Common myeloid progenitor, CD34-positive (primary cell): ENCODE measurements around the gene CHRNA4.

Experiments used
- CTCF ChIA-PET: fragments of 350-600 bp; sonication (Branson Sonifier 250); formaldehyde crosslinking; loops from one replicate; lab custom pipeline; 2021; ENCODE audit warnings: antibody characterized with exemption; lab: Charles Lee
- POLR2A ChIA-PET: fragments of 350-600 bp; sonication (Branson Sonifier 250); formaldehyde crosslinking; loops from one replicate; lab custom pipeline; 2021; ENCODE audit warnings: antibody characterized with exemption; lab: Charles Lee
- DNase-seq, 3 donors: peaks; one replicate each; pipeline versions ENCODE4 v3.0.0 to v3.0.0-alpha.2; 2013
- H3K27ac ChIP-seq, 2 experiments: 1 replicate in 1 of 2; 2 replicates in 1 of 2; pipeline ENCODE4 v1.7.0; 2013; ENCODE audit warnings: inconsistent platforms in 2 of 2, low read length in 2 of 2, mild to moderate bottlenecking in 2 of 2, low read depth in 1 of 2, moderate library complexity in 1 of 2; ENCODE audit not compliant: severe bottlenecking in 2 of 2, insufficient read depth in 1 of 2, poor library complexity in 1 of 2
- H3K27me3 ChIP-seq, 5 experiments: replicated peaks in 2 of 5; 1 replicate in 3 of 5; 2 replicates in 2 of 5; pipeline versions ENCODE4 v1.6.1 to v1.7.0; 2013; ENCODE audit warnings: low read length in 4 of 5, mild to moderate bottlenecking in 2 of 5, moderate library complexity in 2 of 5, inconsistent platforms in 1 of 5; ENCODE audit not compliant: insufficient read depth in 5 of 5, control insufficient read depth in 4 of 5
- H3K36me3 ChIP-seq, 4 experiments: 1 replicate in 2 of 4; 2 replicates in 2 of 4; pipeline versions ENCODE4 v1.6.1 to v1.7.0; 2013; ENCODE audit warnings: low read length in 3 of 4, control low read depth in 1 of 4, mild to moderate bottlenecking in 1 of 4; ENCODE audit not compliant: control insufficient read depth in 4 of 4, insufficient read depth in 4 of 4
- H3K4me1 ChIP-seq, 4 experiments: 1 replicate in 3 of 4; 2 replicates in 1 of 4; pipeline versions ENCODE4 v1.6.1 to v1.7.1; 2013; ENCODE audit warnings: low read length in 3 of 4, mild to moderate bottlenecking in 3 of 4, control low read depth in 1 of 4, inconsistent platforms in 1 of 4, moderate library complexity in 1 of 4; ENCODE audit not compliant: control insufficient read depth in 4 of 4, insufficient read depth in 4 of 4; ENCODE audit errors: control extremely low read depth in 1 of 4
- H3K4me3 ChIP-seq, 7 experiments: 1 replicate in 4 of 7; 2 replicates in 3 of 7; pipeline versions ENCODE4 v1.5.1 to v1.7.0; 2013; ENCODE audit warnings: mild to moderate bottlenecking in 7 of 7, low read length in 6 of 7, moderate library complexity in 6 of 7, inconsistent platforms in 2 of 7, low read depth in 2 of 7, control low read depth in 1 of 7; ENCODE audit not compliant: insufficient read depth in 4 of 7, control insufficient read depth in 1 of 7; ENCODE audit errors: extremely low read depth in 1 of 7
- H3K9me3 ChIP-seq, 5 experiments: 1 replicate in 4 of 5; 2 replicates in 1 of 5; pipeline versions ENCODE4 v1.6.1 to v1.7.1; 2013; ENCODE audit warnings: low read length in 4 of 5, mild to moderate bottlenecking in 2 of 5, inconsistent platforms in 1 of 5, low read depth in 1 of 5, moderate library complexity in 1 of 5; ENCODE audit not compliant: control insufficient read depth in 4 of 5, insufficient read depth in 2 of 5; ENCODE audit errors: control extremely low read depth in 1 of 5
- WGBS: methylation state at CpG from one replicate; pipeline ENCODE4 v1.1.5; 2013; ENCODE audit not compliant: insufficient coverage; 5-methylcytosine and 5-hydroxymethylcytosine counted together

Gene CHRNA4

GRCh38 chr20:63351326-63351700 is 9.8 kb downstream of the CHRNA4 start:
- ChIA-PET POLR2A (no interaction called here), CTCF (no interaction called here)
- H3K9me3 ChIP-seq, result peaks cover 0 to 7% (median 0%) of the 10 kb centered on the region in 5 experiments
- no peaks in the 10 kb centered on the region for H3K4me1 ChIP-seq
- H3K27ac ChIP-seq, result no peak overlapping the region
- no peaks in the 10 kb centered on the region for H3K36me3 ChIP-seq
- WGBS, result 84% methylated on average over 12 of the region's 12 CpGs
- no peak for DNase-seq
- H3K27me3 ChIP-seq, result peaks cover 0 to 21% (median 0%) of the 10 kb centered on the region in 5 experiments
- H3K4me3 ChIP-seq, result no peak overlapping the region

- POLR2A ChIA-PET, result no interaction called here
Measured at GRCh38 chr20:63350597-63351325, 10.4 kb downstream of the CHRNA4 start.

DNA sequence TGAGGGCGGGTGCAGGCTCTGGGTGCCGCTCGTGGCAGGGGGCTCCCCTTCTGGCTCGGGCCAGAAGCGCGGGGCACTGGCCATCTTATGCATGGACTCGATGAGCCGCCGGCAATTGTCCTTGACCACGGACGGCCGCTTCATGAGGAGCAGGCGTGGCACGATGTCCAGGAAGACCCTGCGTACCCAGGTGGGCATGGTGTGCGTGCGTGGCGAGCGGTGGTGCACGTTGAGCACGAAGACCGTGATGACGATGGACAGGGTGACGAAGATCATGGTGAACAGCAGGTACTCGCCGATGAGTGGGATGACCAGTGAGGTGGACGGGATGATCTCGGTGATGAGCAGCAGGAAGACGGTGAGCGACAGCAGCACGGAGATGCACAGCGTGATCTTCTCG is 11.0 kb downstream of the CHRNA4 start:
- ChIA-PET POLR2A (no interaction called here), CTCF (no interaction called here)
- H3K27ac ChIP-seq, result no peak overlapping the region
- no peaks in the 10 kb centered on the region for H3K4me1 ChIP-seq
- DNase-seq, result no peak
- H3K9me3 ChIP-seq, result peaks cover 0 to 7% (median 0%) of the 10 kb centered on the region in 5 experiments
- 97% methylated on average over 30 of the region's 33 CpGs for WGBS
- peaks cover 0 to 28% (median 0%) of the 10 kb centered on the region in 5 experiments for H3K27me3 ChIP-seq
- H3K36me3 ChIP-seq, result no peaks in the 10 kb centered on the region
- H3K4me3 ChIP-seq, result no peak overlapping the region

More at GRCh38 chr20:63350597-63351325, 10.4 kb downstream of the CHRNA4 start:
- Histone ChIP-seq H3K27ac (no peak overlapping the region), H3K4me3 (no peak overlapping the region), H3K9me3 (peaks cover 0 to 7% (median 0%) of the 10 kb centered on the region in 5 experiments), H3K4me1 (no peaks in the 10 kb centered on the region), H3K36me3 (no peaks in the 10 kb centered on the region), H3K27me3 (peaks cover 0 to 24% (median 0%) of the 10 kb centered on the region in 5 experiments)
- 91% methylated on average over 31 of the region's 46 CpGs for WGBS
- CTCF ChIA-PET, result no interaction called here
- no peak for DNase-seq

DNA sequence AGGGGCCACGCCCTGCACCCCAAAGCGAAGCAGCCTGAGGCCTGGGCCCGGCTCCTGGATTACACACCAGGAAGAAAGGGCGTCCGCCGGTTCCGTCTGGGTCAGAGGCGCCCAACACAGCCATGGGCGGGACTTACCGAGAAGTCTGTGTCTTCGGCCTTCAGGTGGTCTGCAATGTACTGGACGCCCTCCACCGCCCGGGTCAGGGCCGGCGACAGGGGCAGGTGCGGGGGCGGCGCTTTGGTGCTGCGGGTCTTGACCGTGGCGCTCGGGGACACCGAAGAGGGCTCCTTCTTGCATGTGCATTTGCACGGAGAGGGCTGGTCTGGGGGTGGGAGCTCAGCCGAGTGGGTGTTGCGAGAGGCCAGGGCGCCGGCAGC is 11.6 kb downstream of the CHRNA4 start:
- H3K27ac ChIP-seq, result no peak overlapping the region
- peaks cover 0 to 29% (median 0%) of the 10 kb centered on the region in 5 experiments for H3K27me3 ChIP-seq
- no peak overlapping the region for H3K4me3 ChIP-seq
- no peak for DNase-seq
- H3K36me3 ChIP-seq, result no peaks in the 10 kb centered on the region
- no peaks in the 10 kb centered on the region for H3K4me1 ChIP-seq
- CTCF ChIA-PET, result no interaction called here
- POLR2A ChIA-PET, result no interaction called here
- 90% methylated on average over 29 of the region's 29 CpGs for WGBS
- H3K9me3 ChIP-seq, result peaks cover 0 to 7% (median 0%) of the 10 kb centered on the region in 5 experiments

GRCh38 chr20:63348828-63349515 is 12.2 kb downstream of the CHRNA4 start:
- POLR2A ChIA-PET, result no interaction called here
- no peak overlapping the region for H3K4me3 ChIP-seq
- no peaks in the 10 kb centered on the region for H3K4me1 ChIP-seq
- no peak overlapping the region for H3K27ac ChIP-seq
- peaks cover 0 to 34% (median 0%) of the 10 kb centered on the region in 5 experiments for H3K27me3 ChIP-seq
- H3K9me3 ChIP-seq, result peaks cover 0 to 7% (median 0%) of the 10 kb centered on the region in 5 experiments
- CTCF ChIA-PET, result no interaction called here
- H3K36me3 ChIP-seq, result no peaks in the 10 kb centered on the region
- WGBS, result 90% methylated on average over 26 of the region's 29 CpGs
- no peak for DNase-seq

DNA sequence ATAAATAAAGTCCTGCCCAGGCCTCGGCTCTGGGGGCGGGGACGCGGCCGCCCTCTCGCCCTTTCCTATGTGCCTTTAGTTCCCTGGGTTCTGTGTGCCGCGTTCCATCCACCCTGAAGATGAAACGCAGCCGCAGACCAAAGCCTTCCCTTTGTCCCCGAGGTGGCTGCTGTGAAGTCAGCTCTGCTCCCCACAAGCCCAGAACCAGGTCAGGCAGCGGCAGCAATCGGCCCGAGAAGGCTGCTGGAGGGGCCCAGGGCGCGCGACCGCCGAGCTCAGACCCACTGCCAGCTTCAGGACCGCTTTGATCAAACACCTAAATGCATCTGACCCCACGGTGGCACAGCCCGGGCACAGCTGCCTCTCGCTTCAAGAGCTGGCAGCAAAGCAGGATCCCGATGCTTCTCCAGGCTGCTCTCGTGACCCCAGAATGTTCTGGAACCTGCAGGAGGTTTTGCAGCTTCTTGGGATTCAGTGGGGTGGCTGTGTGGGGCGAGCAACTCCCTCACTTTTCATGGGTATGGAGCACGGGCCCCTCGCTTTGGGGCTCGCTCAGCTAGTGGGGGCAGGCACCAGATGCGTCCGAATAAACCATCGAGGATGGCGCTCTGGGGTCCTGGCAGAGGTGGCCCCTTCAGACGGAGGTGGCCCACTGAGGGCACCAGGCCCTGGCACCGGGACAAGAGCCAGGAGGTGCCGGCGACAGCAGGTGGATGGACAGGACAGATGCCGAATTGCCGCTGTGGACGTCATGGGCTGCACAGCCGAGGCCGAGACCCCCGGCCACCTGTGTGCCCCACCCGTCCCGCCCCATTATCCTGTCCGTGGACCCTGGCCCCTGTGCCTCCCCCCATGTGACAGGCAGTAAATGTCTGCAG is 13.0 kb downstream of the CHRNA4 start:
- ChIA-PET CTCF (no interaction called here), POLR2A (no interaction called here)
- Histone ChIP-seq H3K36me3 (no peaks in the 10 kb centered on the region), H3K9me3 (peaks cover 0 to 7% (median 0%) of the 10 kb centered on the region in 5 experiments), H3K4me1 (no peaks in the 10 kb centered on the region), H3K27ac (no peak overlapping the region), H3K27me3 (peaks cover 0 to 42% (median 4%) of the 10 kb centered on the region in 5 experiments), H3K4me3 (no peak overlapping the region)
- 88% methylated on average over 41 of the region's 46 CpGs for WGBS
- no peak for DNase-seq
